Measurements from ENCODE around the gene CKS2.
"Not testable (repeated sequence)": the region's sequence is repeated elsewhere in the genome, so short reads cannot be mapped to it uniquely, and the experiment has no call there.

Gene CKS2

GRCh38 chr9:89310475-89311345 lies at the start of gene CKS2:
CKS2 (plus strand) TSS chr9:89311195; CDS start chr9:89311293, 98 bp downstream.
- DNase-seq, result peak; percentile 85

- DNase-seq, result no peak
Measured at GRCh38 chr9:89273528-89274279, 37.3 kb upstream of the CKS2 start.

GRCh38 chr9:89274838-89275237 lies 36.2 kb upstream of the CKS2 start:
- DNase-seq, result no peak

- not testable (repeated sequence) for DNase-seq
Measured at GRCh38 chr9:89276040-89276439, 35.0 kb upstream of the CKS2 start.

- DNase-seq, result no peak
Measured at GRCh38 chr9:89277043-89277442, 34.0 kb upstream of the CKS2 start.

- no peak for DNase-seq
Measured at GRCh38 chr9:89277454-89277853, 33.5 kb upstream of the CKS2 start.

- DNase-seq, result no peak
Measured at GRCh38 chr9:89278551-89278950, 32.4 kb upstream of the CKS2 start.

- peak; percentile 37 for DNase-seq
Measured at GRCh38 chr9:89278997-89279739, 31.8 kb upstream of the CKS2 start.

- DNase-seq, result no peak
Measured at GRCh38 chr9:89281106-89281505, 29.9 kb upstream of the CKS2 start.

GRCh38 chr9:89282248-89282968 lies 28.6 kb upstream of the CKS2 start:
- DNase-seq, result not testable (repeated sequence)

- DNase-seq, result no peak
Measured at GRCh38 chr9:89284076-89284475, 26.9 kb upstream of the CKS2 start.

GRCh38 chr9:89291741-89292140 lies 19.3 kb upstream of the CKS2 start:
- DNase-seq, result no peak

- DNase-seq, result no peak
Measured at GRCh38 chr9:89293014-89293413, 18.0 kb upstream of the CKS2 start.

- DNase-seq, result no peak
Measured at GRCh38 chr9:89295400-89295799, 15.6 kb upstream of the CKS2 start.

- not testable (repeated sequence) for DNase-seq
Measured at GRCh38 chr9:89301996-89302395, 9.0 kb upstream of the CKS2 start.

- no peak for DNase-seq
Measured at GRCh38 chr9:89304020-89304833, 6.8 kb upstream of the CKS2 start.

- DNase-seq, result no peak
Measured at GRCh38 chr9:89304834-89305188, 6.2 kb upstream of the CKS2 start.

- DNase-seq, result no peak
Measured at GRCh38 chr9:89305868-89306267, 5.1 kb upstream of the CKS2 start.

GRCh38 chr9:89309166-89309565 lies 1.8 kb upstream of the CKS2 start:
- DNase-seq, result no peak

- DNase-seq, result no peak
Measured at GRCh38 chr9:89309608-89310474, 1.2 kb upstream of the CKS2 start.

Data from 8988T (cell line).